Neuron (in vitro differentiated cells): Measurements from ENCODE around the gene ABCD2.

ENCODE experiments used
- H2AFZ ChIP-seq: one replicate; pipeline ENCODE4 v1.6.1; 2013; ENCODE audit warnings: low read depth, mild to moderate bottlenecking, inconsistent platforms, low read length, moderate library complexity
- H3K27me3 ChIP-seq: one replicate; pipeline ENCODE4 v1.6.1; 2013; ENCODE audit warnings: low read length; ENCODE audit not compliant: insufficient read depth
- H3K36me3 ChIP-seq: one replicate; pipeline ENCODE4 v1.6.1; 2013; ENCODE audit warnings: low read length; ENCODE audit not compliant: insufficient read depth
- H3K4me1 ChIP-seq: one replicate; pipeline ENCODE4 v1.6.1; 2013; ENCODE audit warnings: low read length; ENCODE audit not compliant: insufficient read depth
- H3K4me3 ChIP-seq: 2 replicates; pipeline ENCODE4 v1.5.1; 2013; ENCODE audit warnings: mild to moderate bottlenecking, low read length, moderate library complexity
- H3K9me3 ChIP-seq: one replicate; pipeline ENCODE4 v1.6.1; 2013; ENCODE audit warnings: low read length

Gene ABCD2

DNA sequence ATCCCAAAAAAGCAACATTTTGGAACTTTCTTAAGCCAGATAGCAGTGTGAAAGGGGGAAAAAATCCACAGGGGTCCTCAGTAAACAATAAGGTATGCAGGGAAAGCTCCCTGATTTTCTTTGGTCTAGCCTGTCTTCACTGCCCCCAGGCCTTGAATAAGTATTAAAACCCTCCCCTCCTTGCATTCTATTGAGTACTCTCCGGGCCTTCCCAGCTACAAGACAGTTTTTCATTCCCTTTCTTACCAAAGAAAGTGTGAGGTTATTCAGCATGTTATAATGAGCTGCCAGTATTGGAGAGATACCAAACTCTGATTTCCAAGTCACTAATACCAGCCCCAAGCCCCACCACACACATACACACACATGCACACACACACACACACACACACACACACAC, 116.9 kb downstream of the ABCD2 start:
- no peaks in the 10 kb centered on the region for H3K36me3 ChIP-seq
- peaks cover 28% of the 10 kb centered on the region for H3K4me1 ChIP-seq
- H3K27me3 ChIP-seq, result no peaks in the 10 kb centered on the region
- H3K9me3 ChIP-seq, result no peaks in the 10 kb centered on the region
- H3K4me3 ChIP-seq, result no peak overlapping the region
- peak overlapping the region; percentile 18 for H2AFZ ChIP-seq
